ENCODE measurements around the gene TNNT2. TPM values are rescaled to one million over a fixed set of nuclear protein-coding genes. Genes with fewer than 3 reads are reported as not detected.
A peak's percentile ranks its signal among the peaks of the same experiment; 100 is the strongest.

TNNT2 gene
- total and polyA plus RNA-seq, 11 donors = 5,987 to 28,496 (median 7,745) TPM

DNA sequence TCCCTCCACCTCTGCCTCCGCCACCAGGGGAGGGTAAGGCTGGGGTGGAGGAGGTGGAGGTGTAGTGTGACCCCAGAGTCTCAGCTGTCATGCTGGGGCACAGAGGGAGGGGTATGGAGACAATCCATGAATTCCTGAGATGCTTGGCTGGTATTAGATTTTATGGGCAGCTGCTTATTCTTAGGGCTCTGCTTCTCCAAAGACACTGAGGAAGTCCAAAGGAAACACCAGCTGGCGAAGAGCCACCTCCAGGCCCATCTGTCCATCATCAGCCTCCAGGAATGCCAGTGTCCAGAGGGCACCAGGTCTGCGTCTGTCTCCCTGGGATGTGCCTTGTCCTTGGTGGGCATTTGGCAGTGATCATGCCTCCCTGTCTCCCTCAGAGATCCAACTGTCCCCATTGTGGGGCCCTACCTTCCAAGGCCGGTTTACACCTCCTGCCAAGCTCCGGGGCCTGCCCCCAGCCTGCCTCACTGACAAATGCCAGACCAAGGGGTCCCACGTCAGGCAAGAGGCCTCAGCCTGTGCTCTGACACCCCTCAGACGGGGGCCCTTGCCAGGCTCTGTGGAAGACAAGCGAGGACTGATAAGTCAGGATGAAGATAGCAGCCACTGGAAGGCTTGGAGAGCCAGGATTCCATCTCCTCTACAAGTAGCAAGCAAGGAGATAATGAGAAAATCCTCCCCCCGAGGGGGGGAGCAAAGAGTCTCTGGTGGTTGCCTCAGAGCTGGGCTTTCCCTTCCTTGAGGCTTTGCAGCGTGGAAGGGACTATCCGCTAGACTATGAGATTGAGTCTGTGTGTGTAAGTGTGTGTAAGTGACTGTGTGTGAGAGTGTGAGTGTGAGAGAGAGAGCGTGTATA, 42.5 kb upstream of the TNNT2 start:
- Histone ChIP-seq H3K36me3 (no peaks in the 10 kb centered on the region), H3K27ac (peak overlapping the region in 1 of 12 donors; percentile 19), H3K27me3 (no peaks in the 10 kb centered on the region), H3K9me3 (peaks cover 0 to 6% (median 0%) of the 10 kb centered on the region in 12 donors), H3K4me1 (peaks cover 0 to 20% (median 5%) of the 10 kb centered on the region in 12 donors), H3K4me3 (no peak overlapping the region)
- 47 to 58% (median 56%) methylated on average over 11 to 12 of the region's 12 CpGs for WGBS, 4 donors
- TF ChIP-seq, protein P1, sequence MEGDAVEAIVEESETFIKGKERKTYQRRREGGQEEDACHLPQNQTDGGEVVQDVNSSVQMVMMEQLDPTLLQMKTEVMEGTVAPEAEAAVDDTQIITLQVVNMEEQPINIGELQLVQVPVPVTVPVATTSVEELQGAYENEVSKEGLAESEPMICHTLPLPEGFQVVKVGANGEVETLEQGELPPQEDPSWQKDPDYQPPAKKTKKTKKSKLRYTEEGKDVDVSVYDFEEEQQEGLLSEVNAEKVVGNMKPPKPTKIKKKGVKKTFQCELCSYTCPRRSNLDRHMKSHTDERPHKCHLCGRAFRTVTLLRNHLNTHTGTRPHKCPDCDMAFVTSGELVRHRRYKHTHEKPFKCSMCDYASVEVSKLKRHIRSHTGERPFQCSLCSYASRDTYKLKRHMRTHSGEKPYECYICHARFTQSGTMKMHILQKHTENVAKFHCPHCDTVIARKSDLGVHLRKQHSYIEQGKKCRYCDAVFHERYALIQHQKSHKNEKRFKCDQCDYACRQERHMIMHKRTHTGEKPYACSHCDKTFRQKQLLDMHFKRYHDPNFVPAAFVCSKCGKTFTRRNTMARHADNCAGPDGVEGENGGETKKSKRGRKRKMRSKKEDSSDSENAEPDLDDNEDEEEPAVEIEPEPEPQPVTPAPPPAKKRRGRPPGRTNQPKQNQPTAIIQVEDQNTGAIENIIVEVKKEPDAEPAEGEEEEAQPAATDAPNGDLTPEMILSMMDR (IDR thresholded peaks at IDR 0.05) = no peak
- no peak for TF ChIP-seq POLR2A (IDR thresholded peaks at IDR 0.05)
- peak in 3 of 4 donors; percentile 58 to 79 (median 65) for ATAC-seq
- DNase-seq = peak in 2 of 5 donors; percentile 48 to 67
- intact Hi-C loops (cut with DNase I) = no loop called here

DNA sequence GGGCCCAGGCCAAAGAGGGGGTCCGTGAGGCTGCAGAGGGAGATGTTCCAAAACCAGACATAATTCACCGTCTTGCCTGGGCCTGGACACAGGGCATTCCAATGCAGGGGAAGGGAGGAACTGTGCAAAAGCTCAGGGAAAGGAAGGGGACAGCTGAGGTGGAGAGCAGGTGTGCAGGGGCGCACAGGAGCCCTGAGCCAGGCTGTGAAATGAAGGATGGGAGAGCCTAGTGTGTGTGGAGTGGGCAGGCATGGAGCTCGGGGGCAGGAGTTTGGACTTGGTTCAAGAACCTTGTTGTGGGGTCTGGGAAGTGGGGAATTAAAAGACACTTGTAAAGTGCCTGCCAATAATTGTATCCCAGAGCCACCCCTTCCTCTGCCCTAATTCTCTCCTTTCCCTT, 41.8 kb upstream of the TNNT2 start:
- Histone ChIP-seq H3K36me3 (no peaks in the 10 kb centered on the region), H3K27me3 (no peaks in the 10 kb centered on the region), H3K9me3 (peaks cover 0 to under 1% (median 0%) of the 10 kb centered on the region in 12 donors), H3K27ac (no peak overlapping the region), H3K4me3 (no peak overlapping the region), H3K4me1 (peaks cover 0 to 20% (median 5%) of the 10 kb centered on the region in 12 donors)
- WGBS, 4 donors = 77 to 84% (median 81%) methylated on average over 4 of the region's 4 CpGs
- no peak for TF ChIP-seq POLR2A (IDR thresholded peaks at IDR 0.05)
- TF ChIP-seq, protein P1 (IDR thresholded peaks at IDR 0.05) = no peak
- peak in 1 of 5 donors; percentile 4 for DNase-seq
- ATAC-seq = no peak
- intact Hi-C loops (cut with DNase I) = no loop called here

DNA sequence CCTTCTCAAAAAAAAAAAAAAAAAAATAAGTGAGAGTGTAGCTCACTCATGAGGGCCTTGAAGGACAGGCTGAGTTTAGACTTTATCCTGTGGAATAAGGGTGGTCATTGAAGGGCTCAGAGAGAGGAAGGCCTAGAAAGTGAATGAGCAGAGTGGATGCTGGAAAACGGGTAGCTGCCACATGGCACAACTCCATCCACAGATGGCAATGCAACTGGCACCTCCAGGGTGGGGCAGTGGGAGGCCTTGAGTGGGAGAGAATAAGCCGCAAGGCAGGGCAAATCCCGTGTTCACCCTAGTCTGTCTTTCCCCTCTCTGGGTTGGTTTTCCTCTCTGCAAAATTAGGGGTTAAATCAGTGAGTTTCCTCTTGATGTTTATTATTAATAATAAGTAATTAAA, 41.0 kb upstream of the TNNT2 start:
- Histone ChIP-seq H3K4me1 (peaks cover 0 to 20% (median 5%) of the 10 kb centered on the region in 12 donors), H3K9me3 (no peaks in the 10 kb centered on the region), H3K27ac (no peak overlapping the region), H3K36me3 (no peaks in the 10 kb centered on the region), H3K27me3 (no peaks in the 10 kb centered on the region), H3K4me3 (no peak overlapping the region)
- whole genome bisulfite sequencing, 4 donors = 82 to 90% (median 86%) methylated on average over 3 of the region's 3 CpGs
- intact Hi-C loops (cut with DNase I) = no loop called here
- peak in 1 of 5 donors; percentile 9 for DNase-seq
- no peak for ATAC-seq
- TF ChIP-seq, protein P1 (IDR thresholded peaks at IDR 0.05) = no peak
- TF ChIP-seq POLR2A (IDR thresholded peaks at IDR 0.05) = no peak

DNA sequence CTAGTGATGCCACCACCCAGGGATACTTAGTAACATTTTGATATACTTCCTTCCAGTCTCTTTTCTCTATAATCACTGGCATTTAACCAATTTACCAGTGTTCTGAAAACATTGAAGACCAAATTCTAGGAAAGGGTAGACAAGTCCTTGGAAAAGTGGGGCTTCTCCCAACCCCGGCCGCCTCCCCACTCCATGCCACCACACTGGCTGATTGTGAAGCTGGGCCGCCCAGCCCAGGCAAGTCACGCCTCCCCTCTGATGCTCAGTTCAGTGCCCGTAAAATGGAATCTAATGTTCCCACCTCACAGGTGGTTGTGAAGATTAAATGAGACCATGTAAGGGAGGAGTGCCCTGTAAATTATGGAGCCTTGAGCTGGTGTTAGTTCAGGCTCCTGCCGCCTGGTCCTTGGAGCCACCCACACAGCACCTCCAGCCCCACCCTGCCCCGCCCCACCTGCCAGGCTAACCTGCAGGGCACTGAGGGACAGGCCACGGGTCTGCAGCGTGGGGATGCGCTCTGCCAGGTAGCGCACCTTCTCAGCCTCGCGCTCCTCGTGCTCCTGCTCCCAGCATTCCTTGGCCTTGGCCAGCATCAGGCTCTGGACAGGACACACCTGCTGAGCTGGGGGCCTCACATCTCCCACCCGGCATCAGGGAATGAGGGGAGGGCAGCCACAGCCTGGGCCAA, 36.7 kb upstream of the TNNT2 start:
- no peak for DNase-seq
- 94 to 97% (median 94%) methylated on average over 6 to 15 of the region's 15 CpGs for WGBS, 4 donors
- no peaks in the 10 kb centered on the region for H3K27me3 ChIP-seq
- intact Hi-C loops (cut with DNase I) = loop anchor here in 1 of 10 donors (5.0 kb wide), 1 partner anchor 57 kb away; no protein-coding TSS in a partner anchor
- peaks cover 0 to 1% (median 0%) of the 10 kb centered on the region in 12 donors for H3K4me1 ChIP-seq
- no peaks in the 10 kb centered on the region for H3K9me3 ChIP-seq
- no peak overlapping the region for H3K4me3 ChIP-seq
- TF ChIP-seq, protein P1 (IDR thresholded peaks at IDR 0.05) = no peak
- TF ChIP-seq POLR2A (IDR thresholded peaks at IDR 0.05) = no peak
- H3K36me3 ChIP-seq = no peaks in the 10 kb centered on the region
- no peak overlapping the region for H3K27ac ChIP-seq
- no peak for ATAC-seq
